ENCODE data around the gene GDI2. TPM values are rescaled to one million over a fixed set of nuclear protein-coding genes. Genes with fewer than 3 reads are reported as not detected.

The GDI2 gene
- total RNA-seq, 1 experiment from 2014 or later, result 383 TPM

- no peak for DNase-seq
- Histone ChIP-seq H3K4me1 (ENCODE audit: low read length) (peaks cover 14% of the 10 kb centered on the region), H3K36me3 (ENCODE audit: insufficient read depth, low read length) (peaks cover 74% of the 10 kb centered on the region), H3K4me2 (ENCODE audit: low read depth, low read length, poor library complexity, severe bottlenecking) (no peak overlapping the region), H3K79me2 (ENCODE audit: low read length) (peaks cover 62% of the 10 kb centered on the region), H3K27me3 (ENCODE audit: low read length) (no peaks in the 10 kb centered on the region), H2AFZ (ENCODE audit: low read length) (no peak overlapping the region), H3K9ac (ENCODE audit: low read length) (no peak overlapping the region), H3K9me3 (ENCODE audit: low read length) (no peaks in the 10 kb centered on the region), H3K9me2 (replicated peaks; ENCODE audit: insufficient read depth, low read length) (no peaks in the 10 kb centered on the region), H4K20me1 (ENCODE audit: insufficient read depth, low read depth, low read length) (no peaks in the 10 kb centered on the region), H3K4me3 (ENCODE audit: low read length) (no peak overlapping the region), H3K27ac (ENCODE audit: low read length) (no peak overlapping the region)
Observed at GRCh38 chr10:5742116-5742515, 71.1 kb downstream of the GDI2 start.

GRCh38 chr10:5741276-5741675 lies 72.0 kb downstream of the GDI2 start:
- Histone ChIP-seq H2AFZ (ENCODE audit: low read length) (no peak overlapping the region), H3K27ac (ENCODE audit: low read length) (no peak overlapping the region)

GRCh38 chr10:5738427-5738826 lies 74.8 kb downstream of the GDI2 start:
- Histone ChIP-seq H3K27me3 (ENCODE audit: low read length) (no peaks in the 10 kb centered on the region), H3K4me1 (ENCODE audit: low read length) (peaks cover 20% of the 10 kb centered on the region), H3K27ac (ENCODE audit: low read length) (no peak overlapping the region), H3K4me3 (ENCODE audit: low read length) (no peak overlapping the region), H3K9me2 (replicated peaks; ENCODE audit: insufficient read depth, low read length) (no peaks in the 10 kb centered on the region), H3K9ac (ENCODE audit: low read length) (no peak overlapping the region), H3K36me3 (ENCODE audit: insufficient read depth, low read length) (peaks cover 61% of the 10 kb centered on the region), H2AFZ (ENCODE audit: low read length) (no peak overlapping the region), H3K4me2 (ENCODE audit: low read depth, low read length, poor library complexity, severe bottlenecking) (no peak overlapping the region), H3K79me2 (ENCODE audit: low read length) (peaks cover 70% of the 10 kb centered on the region), H4K20me1 (ENCODE audit: insufficient read depth, low read depth, low read length) (no peaks in the 10 kb centered on the region), H3K9me3 (ENCODE audit: low read length) (no peaks in the 10 kb centered on the region)
- DNase-seq, result no peak

More at GRCh38 chr10:5741276-5741675, 72.0 kb downstream of the GDI2 start:
- H3K9me3 ChIP-seq (ENCODE audit: low read length), result no peaks in the 10 kb centered on the region
- H3K9ac ChIP-seq (ENCODE audit: low read length), result no peak overlapping the region
- H4K20me1 ChIP-seq (ENCODE audit: insufficient read depth, low read depth, low read length), result no peaks in the 10 kb centered on the region
- H3K27me3 ChIP-seq (ENCODE audit: low read length), result no peaks in the 10 kb centered on the region
- H3K79me2 ChIP-seq (ENCODE audit: low read length), result peaks cover 64% of the 10 kb centered on the region
- H3K9me2 ChIP-seq (replicated peaks; ENCODE audit: insufficient read depth, low read length), result no peaks in the 10 kb centered on the region
- H3K36me3 ChIP-seq (ENCODE audit: insufficient read depth, low read length), result peaks cover 65% of the 10 kb centered on the region
- no peak overlapping the region for H3K4me2 ChIP-seq (ENCODE audit: low read depth, low read length, poor library complexity, severe bottlenecking)
- DNase-seq, result no peak
- no peak overlapping the region for H3K4me3 ChIP-seq (ENCODE audit: low read length)
- peaks cover 20% of the 10 kb centered on the region for H3K4me1 ChIP-seq (ENCODE audit: low read length)

GRCh38 chr10:5737352-5737751 lies 75.9 kb downstream of the GDI2 start:
- no peak overlapping the region for H3K4me2 ChIP-seq (ENCODE audit: low read depth, low read length, poor library complexity, severe bottlenecking)
- no peak overlapping the region for H3K9ac ChIP-seq (ENCODE audit: low read length)
- peaks cover 58% of the 10 kb centered on the region for H3K36me3 ChIP-seq (ENCODE audit: insufficient read depth, low read length)
- peaks cover 72% of the 10 kb centered on the region for H3K79me2 ChIP-seq (ENCODE audit: low read length)
- H3K27me3 ChIP-seq (ENCODE audit: low read length), result no peaks in the 10 kb centered on the region
- H3K9me3 ChIP-seq (ENCODE audit: low read length), result no peaks in the 10 kb centered on the region
- H4K20me1 ChIP-seq (ENCODE audit: insufficient read depth, low read depth, low read length), result no peaks in the 10 kb centered on the region
- no peaks in the 10 kb centered on the region for H3K9me2 ChIP-seq (replicated peaks; ENCODE audit: insufficient read depth, low read length)
- H3K4me1 ChIP-seq (ENCODE audit: low read length), result peaks cover 20% of the 10 kb centered on the region
- H3K4me3 ChIP-seq (ENCODE audit: low read length), result no peak overlapping the region
- peak; percentile 62 for DNase-seq
- H3K27ac ChIP-seq (ENCODE audit: low read length), result no peak overlapping the region
- H2AFZ ChIP-seq (ENCODE audit: low read length), result no peak overlapping the region

GRCh38 chr10:5736591-5736990 lies 76.6 kb downstream of the GDI2 start:
- Histone ChIP-seq H3K79me2 (ENCODE audit: low read length) (peaks cover 79% of the 10 kb centered on the region), H3K9me3 (ENCODE audit: low read length) (no peaks in the 10 kb centered on the region), H2AFZ (ENCODE audit: low read length) (no peak overlapping the region), H3K4me3 (ENCODE audit: low read length) (no peak overlapping the region), H3K4me2 (ENCODE audit: low read depth, low read length, poor library complexity, severe bottlenecking) (no peak overlapping the region), H4K20me1 (ENCODE audit: insufficient read depth, low read depth, low read length) (no peaks in the 10 kb centered on the region), H3K4me1 (ENCODE audit: low read length) (peaks cover 20% of the 10 kb centered on the region), H3K27me3 (ENCODE audit: low read length) (no peaks in the 10 kb centered on the region), H3K36me3 (ENCODE audit: insufficient read depth, low read length) (peaks cover 59% of the 10 kb centered on the region), H3K27ac (ENCODE audit: low read length) (no peak overlapping the region), H3K9me2 (replicated peaks; ENCODE audit: insufficient read depth, low read length) (no peaks in the 10 kb centered on the region), H3K9ac (ENCODE audit: low read length) (no peak overlapping the region)
- no peak for DNase-seq

- Histone ChIP-seq H3K27ac (ENCODE audit: low read length) (no peak overlapping the region), H3K9me3 (ENCODE audit: low read length) (no peaks in the 10 kb centered on the region), H3K4me1 (ENCODE audit: low read length) (peaks cover 16% of the 10 kb centered on the region), H3K4me2 (ENCODE audit: low read depth, low read length, poor library complexity, severe bottlenecking) (no peak overlapping the region), H3K27me3 (ENCODE audit: low read length) (no peaks in the 10 kb centered on the region), H3K4me3 (ENCODE audit: low read length) (no peak overlapping the region), H3K9me2 (replicated peaks; ENCODE audit: insufficient read depth, low read length) (no peaks in the 10 kb centered on the region), H3K36me3 (ENCODE audit: insufficient read depth, low read length) (peaks cover 58% of the 10 kb centered on the region), H4K20me1 (ENCODE audit: insufficient read depth, low read depth, low read length) (no peaks in the 10 kb centered on the region), H3K9ac (ENCODE audit: low read length) (no peak overlapping the region), H2AFZ (ENCODE audit: low read length) (no peak overlapping the region), H3K79me2 (ENCODE audit: low read length) (peaks cover 76% of the 10 kb centered on the region)
- DNase-seq, result no peak
Observed at GRCh38 chr10:5735119-5735518, 78.1 kb downstream of the GDI2 start.

- Histone ChIP-seq H4K20me1 (ENCODE audit: insufficient read depth, low read depth, low read length) (no peaks in the 10 kb centered on the region), H3K27me3 (ENCODE audit: low read length) (no peaks in the 10 kb centered on the region), H3K4me3 (ENCODE audit: low read length) (no peak overlapping the region), H3K9ac (ENCODE audit: low read length) (no peak overlapping the region), H3K4me1 (ENCODE audit: low read length) (peaks cover 6% of the 10 kb centered on the region), H3K9me3 (ENCODE audit: low read length) (no peaks in the 10 kb centered on the region), H3K9me2 (replicated peaks; ENCODE audit: insufficient read depth, low read length) (no peaks in the 10 kb centered on the region), H3K27ac (ENCODE audit: low read length) (no peak overlapping the region), H2AFZ (ENCODE audit: low read length) (no peak overlapping the region), H3K4me2 (ENCODE audit: low read depth, low read length, poor library complexity, severe bottlenecking) (no peak overlapping the region), H3K79me2 (ENCODE audit: low read length) (peaks cover 54% of the 10 kb centered on the region), H3K36me3 (ENCODE audit: insufficient read depth, low read length) (peaks cover 50% of the 10 kb centered on the region; the same call in 1 of the 2 replicates)
- DNase-seq, result no peak
Observed at GRCh38 chr10:5732141-5732540, 81.1 kb downstream of the GDI2 start.

GRCh38 chr10:5731559-5731958 lies 81.7 kb downstream of the GDI2 start:
- no peaks in the 10 kb centered on the region for H3K27me3 ChIP-seq (ENCODE audit: low read length)
- no peaks in the 10 kb centered on the region for H3K9me3 ChIP-seq (ENCODE audit: low read length)
- no peak overlapping the region for H3K4me2 ChIP-seq (ENCODE audit: low read depth, low read length, poor library complexity, severe bottlenecking)
- H3K9me2 ChIP-seq (replicated peaks; ENCODE audit: insufficient read depth, low read length), result no peaks in the 10 kb centered on the region
- H3K4me3 ChIP-seq (ENCODE audit: low read length), result no peak overlapping the region
- H3K9ac ChIP-seq (ENCODE audit: low read length), result no peak overlapping the region
- H4K20me1 ChIP-seq (ENCODE audit: insufficient read depth, low read depth, low read length), result no peaks in the 10 kb centered on the region
- DNase-seq, result no peak
- peaks cover under 1% of the 10 kb centered on the region; the same call in 1 of the 2 replicates for H3K4me1 ChIP-seq (ENCODE audit: low read length)
- H3K36me3 ChIP-seq (ENCODE audit: insufficient read depth, low read length), result peaks cover 55% of the 10 kb centered on the region; the same call in 1 of the 2 replicates
- H3K79me2 ChIP-seq (ENCODE audit: low read length), result peaks cover 53% of the 10 kb centered on the region
- H3K27ac ChIP-seq (ENCODE audit: low read length), result no peak overlapping the region
- no peak overlapping the region for H2AFZ ChIP-seq (ENCODE audit: low read length)

- Histone ChIP-seq H3K9ac (ENCODE audit: low read length) (no peak overlapping the region), H3K9me2 (replicated peaks; ENCODE audit: insufficient read depth, low read length) (no peaks in the 10 kb centered on the region), H3K4me1 (ENCODE audit: low read length) (no peaks in the 10 kb centered on the region), H3K27me3 (ENCODE audit: low read length) (no peaks in the 10 kb centered on the region), H2AFZ (ENCODE audit: low read length) (no peak overlapping the region), H3K36me3 (ENCODE audit: insufficient read depth, low read length) (peaks cover 60% of the 10 kb centered on the region; the same call in 1 of the 2 replicates), H3K4me2 (ENCODE audit: low read depth, low read length, poor library complexity, severe bottlenecking) (no peak overlapping the region), H3K9me3 (ENCODE audit: low read length) (no peaks in the 10 kb centered on the region), H3K79me2 (ENCODE audit: low read length) (peaks cover 50% of the 10 kb centered on the region), H4K20me1 (ENCODE audit: insufficient read depth, low read depth, low read length) (no peaks in the 10 kb centered on the region), H3K27ac (ENCODE audit: low read length) (no peak overlapping the region), H3K4me3 (ENCODE audit: low read length) (no peak overlapping the region)
- no peak for DNase-seq
Observed at GRCh38 chr10:5730766-5731165, 82.5 kb downstream of the GDI2 start.
